Sigmoid colon (tissue), 4 donors: ENCODE data around the gene GNG14.

Source experiments
- CTCF ChIP-seq, 4 experiments: fragments of 450-650 bp in 3 of 4; fragments of 200-600 bp in 1 of 4; IDR thresholded peaks; one replicate each; pipeline ENCODE4 v1.5.1; 2016 to 2019; ENCODE audit warnings: antibody characterized with exemption in 4 of 4, mild to moderate bottlenecking in 3 of 4, moderate library complexity in 2 of 4
- EP300 ChIP-seq, 4 donors: sonication (generic); formaldehyde crosslinking; IDR thresholded peaks; one replicate each; pipeline ENCODE4 v1.6.1; 2017; ENCODE audit warnings: antibody characterized with exemption in 4 of 4
- POLR2A ChIP-seq, 2 donors: fragments of 450-650 bp; IDR thresholded peaks; one replicate each; pipeline ENCODE4 v1.6.1; 2016; ENCODE audit warnings: antibody characterized with exemption in 2 of 2, mild to moderate bottlenecking in 2 of 2, moderate library complexity in 2 of 2
- POLR2AphosphoS5 ChIP-seq, 4 donors: sonication (generic); formaldehyde crosslinking; IDR thresholded peaks; one replicate each; pipeline ENCODE4 v1.6.1; 2017; ENCODE audit warnings: antibody characterized with exemption in 4 of 4

GRCh38 chr19:12668346-12668745 is 19.5 kb upstream of the GNG14 start:
- TF ChIP-seq POLR2AphosphoS5 (IDR thresholded peaks at IDR 0.05) (no peak), CTCF (IDR thresholded peaks at IDR 0.05) (no peak), POLR2A (IDR thresholded peaks at IDR 0.05) (no peak), EP300 (IDR thresholded peaks at IDR 0.05) (no peak)
